ENCODE measurements around the gene RGS18. TPM values are rescaled to one million over a fixed set of nuclear protein-coding genes. Genes with fewer than 3 reads are reported as not detected.

RGS18 gene
- polyA plus RNA-seq, 3 donors: 43.7 to 57.0 (median 49.0) TPM

DNA sequence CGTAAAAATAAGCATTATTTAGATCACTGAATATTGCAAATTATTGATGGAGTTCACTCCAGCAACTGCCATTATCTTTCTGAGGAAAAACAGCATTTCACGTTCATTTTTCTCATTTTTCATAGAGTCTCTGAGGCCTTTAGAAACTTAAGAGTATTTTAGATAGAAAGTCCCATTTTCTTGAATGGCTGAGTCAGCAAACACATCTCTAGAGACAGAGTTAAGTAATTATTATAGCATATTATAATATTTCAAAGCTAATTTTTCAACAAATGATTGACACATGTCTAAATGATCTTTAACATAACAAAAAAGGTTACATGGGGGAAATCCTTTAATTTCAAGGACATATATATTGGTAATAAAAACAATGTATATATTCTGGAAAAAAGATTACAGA lies 31.8 kb downstream of the RGS18 start:
- DNase-seq: no peak
- WGBS (ENCODE audit: insufficient coverage): no CpG with 5 or more reads among the region's 2 CpGs
- intact Hi-C loops (cut with micrococcal nuclease): no loop called here

GRCh38 chr1:192201303-192201702 lies 43.0 kb downstream of the RGS18 start:
- H3K9me3 ChIP-seq (replicated peaks in 1 of 2; ENCODE audit: control insufficient read depth in 1 of 2, insufficient read depth in 1 of 2, low read length in 2 of 2): peaks cover 25 to 33% of the 10 kb centered on the region in 2 donors
- H3K4me1 ChIP-seq (ENCODE audit: control insufficient read depth in 1 of 2, insufficient read depth in 2 of 2, low read length in 2 of 2): peaks cover 0 to 3% of the 10 kb centered on the region in 2 donors
- TF ChIP-seq, protein P1, sequence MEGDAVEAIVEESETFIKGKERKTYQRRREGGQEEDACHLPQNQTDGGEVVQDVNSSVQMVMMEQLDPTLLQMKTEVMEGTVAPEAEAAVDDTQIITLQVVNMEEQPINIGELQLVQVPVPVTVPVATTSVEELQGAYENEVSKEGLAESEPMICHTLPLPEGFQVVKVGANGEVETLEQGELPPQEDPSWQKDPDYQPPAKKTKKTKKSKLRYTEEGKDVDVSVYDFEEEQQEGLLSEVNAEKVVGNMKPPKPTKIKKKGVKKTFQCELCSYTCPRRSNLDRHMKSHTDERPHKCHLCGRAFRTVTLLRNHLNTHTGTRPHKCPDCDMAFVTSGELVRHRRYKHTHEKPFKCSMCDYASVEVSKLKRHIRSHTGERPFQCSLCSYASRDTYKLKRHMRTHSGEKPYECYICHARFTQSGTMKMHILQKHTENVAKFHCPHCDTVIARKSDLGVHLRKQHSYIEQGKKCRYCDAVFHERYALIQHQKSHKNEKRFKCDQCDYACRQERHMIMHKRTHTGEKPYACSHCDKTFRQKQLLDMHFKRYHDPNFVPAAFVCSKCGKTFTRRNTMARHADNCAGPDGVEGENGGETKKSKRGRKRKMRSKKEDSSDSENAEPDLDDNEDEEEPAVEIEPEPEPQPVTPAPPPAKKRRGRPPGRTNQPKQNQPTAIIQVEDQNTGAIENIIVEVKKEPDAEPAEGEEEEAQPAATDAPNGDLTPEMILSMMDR (IDR thresholded peaks at IDR 0.05): no peak
- no peak overlapping the region for H3K9ac ChIP-seq (ENCODE audit: insufficient read depth, low read length, poor library complexity, severe bottlenecking)
- H3K4me2 ChIP-seq (replicated peaks; ENCODE audit: extremely low read depth, low read length, poor library complexity, severe bottlenecking): no peak overlapping the region
- Mint-ChIP-seq H3K9me3 (peaks cover 24 to 40% (median 32%) of the 10 kb centered on the region in 7 donors), H3K27ac (no peak overlapping the region), H3K36me3 (peaks cover 2 to 5% of the 10 kb centered on the region in 2 donors), H3K27me3 (ENCODE audit: low read depth in 3 of 3) (no peaks in the 10 kb centered on the region), H3K4me1 (peaks cover 8% of the 10 kb centered on the region), H3K4me3 (no peak overlapping the region)
- intact Hi-C loops (cut with micrococcal nuclease): no loop called here
- no peak overlapping the region for H3K4me3 ChIP-seq (replicated peaks in 1 of 3; ENCODE audit: low read depth in 2 of 3, low read length in 3 of 3)
- no peak for DNase-seq
- H3K79me2 ChIP-seq (ENCODE audit: insufficient read depth, low read length): no peaks in the 10 kb centered on the region
- no peaks in the 10 kb centered on the region for H3K27me3 ChIP-seq (ENCODE audit: control insufficient read depth in 2 of 2, insufficient read depth in 2 of 2, low read length in 2 of 2)
- no peaks in the 10 kb centered on the region for H3K36me3 ChIP-seq (replicated peaks in 1 of 2; ENCODE audit: control insufficient read depth in 1 of 2, insufficient read depth in 2 of 2, low read length in 2 of 2)
- H2AFZ ChIP-seq (ENCODE audit: insufficient read depth, low read depth, low read length, poor library complexity, severe bottlenecking): no peak overlapping the region
- no peak overlapping the region for H3K27ac ChIP-seq (ENCODE audit: low read depth in 1 of 2, low read length in 2 of 2)
- WGBS (ENCODE audit: insufficient coverage): 95% methylated on average over 5 of the region's 5 CpGs
- no peaks in the 10 kb centered on the region for H4K20me1 ChIP-seq (ENCODE audit: insufficient read depth, low read length)

More for the DNA sequence above, 31.8 kb downstream of the RGS18 start:
- no peaks in the 10 kb centered on the region for H3K9me3 Mint-ChIP-seq
- H3K4me2 ChIP-seq (replicated peaks; ENCODE audit: extremely low read depth, low read length, poor library complexity, severe bottlenecking): no peak overlapping the region
- peaks cover 4% of the 10 kb centered on the region for H3K4me1 Mint-ChIP-seq
- peaks cover 8 to 11% of the 10 kb centered on the region in 2 donors for H3K36me3 Mint-ChIP-seq
- no peaks in the 10 kb centered on the region for H3K27me3 Mint-ChIP-seq (ENCODE audit: low read depth in 3 of 3)
- TF ChIP-seq, protein P1 (IDR thresholded peaks at IDR 0.05): no peak
- no peak overlapping the region for H3K9ac ChIP-seq (ENCODE audit: insufficient read depth, low read length, poor library complexity, severe bottlenecking)
- no peaks in the 10 kb centered on the region for H3K27me3 ChIP-seq (ENCODE audit: control insufficient read depth in 2 of 2, insufficient read depth in 2 of 2, low read length in 2 of 2)
- H3K27ac Mint-ChIP-seq: no peak overlapping the region
- no peak overlapping the region for H3K4me3 Mint-ChIP-seq
- H4K20me1 ChIP-seq (ENCODE audit: insufficient read depth, low read length): no peaks in the 10 kb centered on the region
- H3K27ac ChIP-seq (ENCODE audit: low read depth in 1 of 2, low read length in 2 of 2): no peak overlapping the region
- no peak overlapping the region for H3K4me3 ChIP-seq (replicated peaks in 1 of 3; ENCODE audit: low read depth in 2 of 3, low read length in 3 of 3)
- H3K36me3 ChIP-seq (replicated peaks in 1 of 2; ENCODE audit: control insufficient read depth in 1 of 2, insufficient read depth in 2 of 2, low read length in 2 of 2): peaks cover 15% of the 10 kb centered on the region in 2 donors
- no peaks in the 10 kb centered on the region for H3K79me2 ChIP-seq (ENCODE audit: insufficient read depth, low read length)
- peaks cover 0 to 10% of the 10 kb centered on the region in 2 donors for H3K4me1 ChIP-seq (ENCODE audit: control insufficient read depth in 1 of 2, insufficient read depth in 2 of 2, low read length in 2 of 2)
- no peaks in the 10 kb centered on the region for H3K9me3 ChIP-seq (replicated peaks in 1 of 2; ENCODE audit: control insufficient read depth in 1 of 2, insufficient read depth in 1 of 2, low read length in 2 of 2)
- no peak overlapping the region for H2AFZ ChIP-seq (ENCODE audit: insufficient read depth, low read depth, low read length, poor library complexity, severe bottlenecking)
